Naive B cell (primary cell): ENCODE measurements around the gene IGLON5. TPM values are rescaled to one million over a fixed set of nuclear protein-coding genes. Genes with fewer than 3 reads are reported as not detected.
A peak's percentile ranks its signal among the peaks of the same experiment; 100 is the strongest.

Source experiments
- ATAC-seq, 2 donors: fragments of 150-1000 bp; cut with Tn5 transposase; 2 replicates each; pipeline ENCODE4 v1.10.0; 2021; ENCODE audit warnings: low read depth in 2 of 2, mild to moderate bottlenecking in 2 of 2, moderate library complexity in 2 of 2
- DNase-seq: peaks from one replicate; pipeline ENCODE4 v3.0.0; 2022
- H3K27ac Mint-ChIP-seq, 6 donors: one replicate each; pipeline ENCODE4 v1.8.0; 2020 to 2022; ENCODE audit warnings: mild to moderate bottlenecking in 6 of 6, mixed read lengths in 6 of 6, moderate library complexity in 5 of 6, inconsistent platforms in 2 of 6
- H3K27me3 Mint-ChIP-seq, 3 donors: one replicate each; pipeline ENCODE4 v1.8.0; 2021 to 2022; ENCODE audit warnings: mixed read lengths in 3 of 3, mild to moderate bottlenecking in 1 of 3
- H3K36me3 Mint-ChIP-seq, 2 donors: one replicate each; pipeline ENCODE4 v1.8.0; 2020 to 2022; ENCODE audit warnings: mixed read lengths in 2 of 2, inconsistent platforms in 1 of 2, mild to moderate bottlenecking in 1 of 2
- H3K4me1 Mint-ChIP-seq, 3 donors: one replicate each; pipeline ENCODE4 v1.8.0; 2020 to 2022; ENCODE audit warnings: mixed read lengths in 3 of 3, inconsistent platforms in 1 of 3, mild to moderate bottlenecking in 1 of 3, moderate library complexity in 1 of 3
- H3K4me3 Mint-ChIP-seq, 8 donors: one replicate each; pipeline ENCODE4 v1.8.0; 2020 to 2022; ENCODE audit warnings: mild to moderate bottlenecking in 8 of 8, mixed read lengths in 8 of 8, moderate library complexity in 8 of 8, inconsistent platforms in 2 of 8
- H3K9me3 Mint-ChIP-seq, 7 donors: one replicate each; pipeline ENCODE4 v1.8.0; 2020 to 2022; ENCODE audit warnings: mixed read lengths in 7 of 7, mild to moderate bottlenecking in 5 of 7, inconsistent platforms in 2 of 7, moderate library complexity in 1 of 7
- polyA plus RNA-seq, 6 donors: library from polyadenylated mRNA; unstranded; fragments of 300-500 nt; fragmentation: Illumina TruSeq; gene quantifications; one replicate each; pipeline ENCODE4 v1.2.3, GENCODE V29; 2021; ENCODE audit warnings: low read depth in 6 of 6

Gene IGLON5
- polyA plus RNA-seq, 6 donors from 2014 or later = not detected

GRCh38 chr19:51380379-51380778, 68.9 kb downstream of the IGLON5 start:
- H3K4me1 Mint-ChIP-seq = no peaks in the 10 kb centered on the region
- no peaks in the 10 kb centered on the region for H3K36me3 Mint-ChIP-seq
- H3K27me3 Mint-ChIP-seq = peaks cover 0 to 14% (median 0%) of the 10 kb centered on the region in 3 donors
- H3K9me3 Mint-ChIP-seq = peaks cover 0 to 14% (median 6%) of the 10 kb centered on the region in 7 donors
- peak overlapping the region in 1 of 8 donors; percentile 35 for H3K4me3 Mint-ChIP-seq
- no peak overlapping the region for H3K27ac Mint-ChIP-seq
- DNase-seq (no peak), ATAC-seq (no peak)

Other genes starting within 250 kb of the IGLON5 start
- gene KLK13, start 246.6 kb upstream of the IGLON5 start, polyA plus RNA-seq = not detected
- under 1 TPM in 1 of 6 donors, not detected in 5; 0.49 TPM for gene KLK14, start 228.8 kb upstream of the IGLON5 start, polyA plus RNA-seq
- gene CTU1, start 203.2 kb upstream of the IGLON5 start, polyA plus RNA-seq = 1 to 10 TPM; 1.8 to 5.6 (median 4.2) TPM
- gene SIGLEC9, start 186.7 kb upstream of the IGLON5 start, polyA plus RNA-seq = 1 to 10 TPM in 1 of 6 donors, under 1 TPM in 1, not detected in 4; 0.25 to 1.3 TPM
- under 1 TPM in 3 of 6 donors, not detected in 3; 0.22 to 0.32 (median 0.23) TPM for gene SIGLEC7, start 169.3 kb upstream of the IGLON5 start, polyA plus RNA-seq
- gene CD33, start 86.6 kb upstream of the IGLON5 start, polyA plus RNA-seq = 1 to 10 TPM in 1 of 6 donors, under 1 TPM in 3, not detected in 2; 0.60 to 3.6 (median 0.85) TPM
- not detected for gene SIGLECL1, start 60.6 kb upstream of the IGLON5 start, polyA plus RNA-seq
- gene VSIG10L, start 30.5 kb downstream of the IGLON5 start, polyA plus RNA-seq = 1 to 10 TPM in 2 of 6 donors, under 1 TPM in 3, not detected in 1; 0.40 to 1.3 (median 0.84) TPM
- gene ETFB, start 54.7 kb downstream of the IGLON5 start, polyA plus RNA-seq = 100 to 1,000 TPM in 3 of 6 donors, 10 to 100 TPM in 3; 72.7 to 167 (median 101) TPM
- 1 to 10 TPM in 1 of 6 donors, under 1 TPM in 1, not detected in 4; 0.46 to 1.2 TPM for gene CLDND2, start 57.4 kb downstream of the IGLON5 start, polyA plus RNA-seq
- gene NKG7, start 61.0 kb downstream of the IGLON5 start, polyA plus RNA-seq = 10 to 100 TPM in 1 of 6 donors, 1 to 10 TPM in 5; 4.3 to 12.6 (median 7.2) TPM
- gene LIM2, start 76.3 kb downstream of the IGLON5 start, polyA plus RNA-seq = under 1 TPM in 1 of 6 donors, not detected in 5; 0.34 TPM
- not detected for gene C19orf84, start 78.9 kb downstream of the IGLON5 start, polyA plus RNA-seq
- 10 to 100 TPM; 43.9 to 75.2 (median 55.8) TPM for gene SIGLEC10, start 106.0 kb downstream of the IGLON5 start, polyA plus RNA-seq
- not detected for gene SIGLEC8, start 146.8 kb downstream of the IGLON5 start, polyA plus RNA-seq
- gene CEACAM18, start 166.9 kb downstream of the IGLON5 start, polyA plus RNA-seq = not detected
- gene SIGLEC12, start 190.2 kb downstream of the IGLON5 start, polyA plus RNA-seq = under 1 TPM in 1 of 6 donors, not detected in 5; 0.28 TPM
- 1 to 10 TPM in 3 of 6 donors, under 1 TPM in 2, not detected in 1; 0.72 to 1.9 (median 1.2) TPM for gene SIGLEC6, start 220.0 kb downstream of the IGLON5 start, polyA plus RNA-seq